H9 (cell line): Measurements from ENCODE around the gene SNX11. TPM values are rescaled to one million over a fixed set of nuclear protein-coding genes. Genes with fewer than 3 reads are reported as not detected.

Experiments
- DNase-seq: peaks from one replicate; pipeline ENCODE4 v3.0.0-alpha.2; 2017
- H2AFZ ChIP-seq: one replicate; pipeline ENCODE4 v1.6.1; 2013; ENCODE audit warnings: mild to moderate bottlenecking, low read length, control low read depth, moderate library complexity
- H2AK5ac ChIP-seq: 2 replicates; pipeline ENCODE4 v1.6.1; 2013; ENCODE audit warnings: low read length, control low read depth, mixed read lengths; ENCODE audit not compliant: insufficient read length
- H2BK120ac ChIP-seq: one replicate; pipeline ENCODE4 v1.6.1; 2013; ENCODE audit warnings: low read depth, mild to moderate bottlenecking, low read length, control low read depth, inconsistent platforms; ENCODE audit not compliant: poor library complexity, severe bottlenecking
- H2BK12ac ChIP-seq: 2 replicates; pipeline ENCODE4 v1.6.1; 2013; ENCODE audit warnings: low read length, control low read depth, mixed read lengths, low read depth; ENCODE audit not compliant: insufficient read length
- H2BK15ac ChIP-seq: 2 replicates; pipeline ENCODE4 v1.6.1; 2013; ENCODE audit warnings: low read depth, low read length, control low read depth
- H2BK20ac ChIP-seq: one replicate; pipeline ENCODE4 v1.6.1; 2013; ENCODE audit warnings: low read depth, mild to moderate bottlenecking, low read length, control low read depth, inconsistent platforms; ENCODE audit not compliant: poor library complexity, severe bottlenecking
- H2BK5ac ChIP-seq: 2 replicates; pipeline ENCODE4 v1.6.1; 2013; ENCODE audit warnings: low read length, control low read depth, mixed read lengths; ENCODE audit not compliant: insufficient read length
- H3K14ac ChIP-seq: 2 replicates; pipeline ENCODE4 v1.6.1; 2013; ENCODE audit warnings: low read length, control low read depth; ENCODE audit not compliant: insufficient read depth
- H3K18ac ChIP-seq: 2 replicates; pipeline ENCODE4 v1.6.1; 2013; ENCODE audit warnings: low read depth, mild to moderate bottlenecking, mixed read lengths, low read length, control low read depth; ENCODE audit not compliant: insufficient read length
- H3K23ac ChIP-seq: 2 replicates; pipeline ENCODE4 v1.6.1; 2013; ENCODE audit warnings: low read length, control low read depth, mixed read lengths, low read depth; ENCODE audit not compliant: insufficient read length
- H3K23me2 ChIP-seq: 2 replicates; pipeline ENCODE4 v1.6.1; 2013; ENCODE audit warnings: low read depth, mild to moderate bottlenecking, mixed read lengths, low read length, control low read depth; ENCODE audit not compliant: insufficient read length, poor library complexity, severe bottlenecking
- H3K27ac ChIP-seq: 2 replicates; pipeline ENCODE4 v1.5.1; 2013; ENCODE audit warnings: low read length, control low read depth, mixed read lengths, low read depth; ENCODE audit not compliant: insufficient read length
- H3K27me3 ChIP-seq: 2 replicates; pipeline ENCODE4 v1.6.1; 2013; ENCODE audit warnings: low read length, control low read depth, inconsistent platforms; ENCODE audit not compliant: insufficient read depth
- H3K4ac ChIP-seq: 2 replicates; pipeline ENCODE4 v1.6.1; 2013; ENCODE audit warnings: low read depth, mild to moderate bottlenecking, control low read depth, inconsistent platforms, low read length, moderate library complexity
- H3K4me1 ChIP-seq: 2 replicates; pipeline ENCODE4 v1.6.1; 2013; ENCODE audit warnings: low read length, control low read depth, inconsistent platforms; ENCODE audit not compliant: insufficient read depth
- H3K4me2 ChIP-seq: 2 replicates; pipeline ENCODE4 v1.6.1; 2013; ENCODE audit warnings: low read length, control low read depth, mixed read lengths; ENCODE audit not compliant: insufficient read length, insufficient read depth
- H3K56ac ChIP-seq: 2 replicates; pipeline ENCODE4 v1.6.1; 2013; ENCODE audit warnings: low read depth, mild to moderate bottlenecking, mixed read lengths, low read length, control low read depth; ENCODE audit not compliant: insufficient read length
- H3K79me1 ChIP-seq: 2 replicates; pipeline ENCODE4 v1.6.1; 2013; ENCODE audit warnings: low read depth, mild to moderate bottlenecking, moderate library complexity, low read length, control low read depth, inconsistent platforms; ENCODE audit not compliant: insufficient read depth, poor library complexity, severe bottlenecking
- H3K79me2 ChIP-seq: 2 replicates; pipeline ENCODE4 v1.6.1; 2013; ENCODE audit warnings: low read length, control low read depth, inconsistent platforms; ENCODE audit not compliant: insufficient read depth
- H3K9ac ChIP-seq: 2 replicates; pipeline ENCODE4 v1.6.1; 2013; ENCODE audit warnings: low read length, control low read depth, mixed read lengths; ENCODE audit not compliant: insufficient read length; ENCODE audit errors: extremely low read depth
- H3K9me3 ChIP-seq: one replicate; pipeline ENCODE4 v1.6.1; 2013; ENCODE audit warnings: low read depth, low read length, inconsistent platforms; ENCODE audit not compliant: control insufficient read depth
- H3T11ph ChIP-seq: one replicate; pipeline ENCODE4 v1.6.1; 2013; ENCODE audit warnings: mild to moderate bottlenecking, low read length, control low read depth, inconsistent platforms
- H4K20me1 ChIP-seq: one replicate; pipeline ENCODE4 v1.6.1; 2013; ENCODE audit not compliant: control insufficient read depth, insufficient read length, insufficient read depth
- H4K5ac ChIP-seq: 2 replicates; pipeline ENCODE4 v1.6.1; 2013; ENCODE audit warnings: low read depth, mild to moderate bottlenecking, mixed read lengths, low read length, control low read depth; ENCODE audit not compliant: insufficient read length
- H4K8ac ChIP-seq: replicated peaks from 2 replicates; pipeline ENCODE4 v1.6.1; 2013; ENCODE audit warnings: low read length, control low read depth, mixed read lengths, low read depth; ENCODE audit not compliant: insufficient read length
- H4K91ac ChIP-seq: 2 replicates; pipeline ENCODE4 v1.6.1; 2013; ENCODE audit warnings: low read depth, mild to moderate bottlenecking, moderate library complexity, mixed read lengths, low read length, control low read depth; ENCODE audit not compliant: insufficient read length
- H3K27ac Mint-ChIP-seq, 3 experiments: 2 replicates in 2 of 3; 3 replicates in 1 of 3; pipeline ENCODE4 v1.8.0; 2020 to 2021; ENCODE audit warnings: mixed read lengths in 3 of 3, mild to moderate bottlenecking in 1 of 3, moderate library complexity in 1 of 3
- H3K27me3 Mint-ChIP-seq: 2 replicates; pipeline ENCODE4 v1.8.0; 2021; ENCODE audit warnings: low read depth, mild to moderate bottlenecking, moderate library complexity, mixed read lengths
- H3K36me3 Mint-ChIP-seq, 3 experiments: 2 replicates in 2 of 3; 3 replicates in 1 of 3; pipeline ENCODE4 v1.8.0; 2020 to 2021; ENCODE audit warnings: low read depth in 3 of 3, mixed read lengths in 3 of 3; ENCODE audit not compliant: insufficient read depth in 1 of 3
- H3K4me1 Mint-ChIP-seq, 2 experiments: 2 replicates each; pipeline ENCODE4 v1.8.0; 2020; ENCODE audit warnings: mixed read lengths in 2 of 2
- H3K4me3 Mint-ChIP-seq, 2 experiments: 2 replicates in 1 of 2; 3 replicates in 1 of 2; pipeline ENCODE4 v1.8.0; 2020 to 2021; ENCODE audit warnings: mild to moderate bottlenecking in 2 of 2, mixed read lengths in 2 of 2, moderate library complexity in 1 of 2
- H3K9me3 Mint-ChIP-seq, 2 experiments: 2 replicates in 1 of 2; 3 replicates in 1 of 2; pipeline ENCODE4 v1.8.0; 2020; ENCODE audit warnings: mild to moderate bottlenecking in 2 of 2, mixed read lengths in 2 of 2, moderate library complexity in 1 of 2
- WGBS: extraction: QIAGEN DNeasy Blood & Tissue Kit; methylation state at CpG from one replicate; pipeline ENCODE4 v1.1.7; 2013; ENCODE audit warnings: missing lambda C conversion rate, low lambda C conversion rate, mixed read lengths; ENCODE audit not compliant: insufficient read length; ENCODE audit errors: extremely low coverage; 5-methylcytosine and 5-hydroxymethylcytosine counted together
- total RNA-seq: library from RNA; stranded (reverse); gene quantifications from 2 replicates; pipeline ENCODE4 v1.2.1, GENCODE V29; 2021
- TF ChIP-seq, protein P1 (sequence below): fragments of 200-600 bp; sonication (generic); conservative IDR thresholded peaks from 3 replicates; pipeline ENCODE4 v1.8.0; 2021; ENCODE audit warnings: antibody characterized with exemption, mild to moderate bottlenecking

Gene SNX11
- total RNA-seq, 1 experiment from 2014 or later: 20.0 TPM

DNA sequence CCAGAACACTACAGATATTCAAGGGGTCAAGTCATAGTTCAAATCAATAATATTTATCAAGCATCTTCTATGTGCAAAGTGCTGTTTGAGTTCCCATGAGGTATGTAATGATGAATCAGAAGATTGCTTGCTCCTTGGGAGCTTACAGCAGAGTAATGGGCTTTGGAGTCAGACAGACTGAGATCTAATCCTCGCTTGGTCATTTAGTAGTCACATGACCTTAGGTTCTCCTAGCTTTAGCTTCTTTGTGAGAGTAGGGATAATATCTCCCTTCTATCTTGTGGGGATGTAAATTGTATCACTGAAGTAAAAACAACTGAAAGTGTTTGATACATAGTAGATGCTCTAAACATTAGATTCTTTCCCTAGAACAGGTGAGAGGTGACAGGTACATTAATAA, 30.1 kb downstream of the SNX11 start:
- H3K4me1 ChIP-seq: no peaks in the 10 kb centered on the region
- H2AK5ac ChIP-seq: no peak overlapping the region
- no peak overlapping the region for H3K56ac ChIP-seq
- no peak overlapping the region for H3K27ac ChIP-seq
- H3K9ac ChIP-seq: no peak overlapping the region
- H3K27ac Mint-ChIP-seq: no peak overlapping the region; a peak in 1 of 7 replicates
- H4K8ac ChIP-seq: no peak overlapping the region
- no peak overlapping the region for H3K18ac ChIP-seq
- peaks cover 0 to 2% of the 10 kb centered on the region in 2 experiments; a peak in 2 of 4 replicates for H3K4me1 Mint-ChIP-seq
- no peak overlapping the region for H2BK15ac ChIP-seq
- TF ChIP-seq, protein P1, sequence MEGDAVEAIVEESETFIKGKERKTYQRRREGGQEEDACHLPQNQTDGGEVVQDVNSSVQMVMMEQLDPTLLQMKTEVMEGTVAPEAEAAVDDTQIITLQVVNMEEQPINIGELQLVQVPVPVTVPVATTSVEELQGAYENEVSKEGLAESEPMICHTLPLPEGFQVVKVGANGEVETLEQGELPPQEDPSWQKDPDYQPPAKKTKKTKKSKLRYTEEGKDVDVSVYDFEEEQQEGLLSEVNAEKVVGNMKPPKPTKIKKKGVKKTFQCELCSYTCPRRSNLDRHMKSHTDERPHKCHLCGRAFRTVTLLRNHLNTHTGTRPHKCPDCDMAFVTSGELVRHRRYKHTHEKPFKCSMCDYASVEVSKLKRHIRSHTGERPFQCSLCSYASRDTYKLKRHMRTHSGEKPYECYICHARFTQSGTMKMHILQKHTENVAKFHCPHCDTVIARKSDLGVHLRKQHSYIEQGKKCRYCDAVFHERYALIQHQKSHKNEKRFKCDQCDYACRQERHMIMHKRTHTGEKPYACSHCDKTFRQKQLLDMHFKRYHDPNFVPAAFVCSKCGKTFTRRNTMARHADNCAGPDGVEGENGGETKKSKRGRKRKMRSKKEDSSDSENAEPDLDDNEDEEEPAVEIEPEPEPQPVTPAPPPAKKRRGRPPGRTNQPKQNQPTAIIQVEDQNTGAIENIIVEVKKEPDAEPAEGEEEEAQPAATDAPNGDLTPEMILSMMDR: no peak
- H3K27me3 Mint-ChIP-seq: peaks cover 11% of the 10 kb centered on the region
- WGBS: no CpG with 5 or more reads among the region's 1 CpG
- H4K20me1 ChIP-seq: no peaks in the 10 kb centered on the region
- no peak overlapping the region for H3K4me3 Mint-ChIP-seq
- no peak for DNase-seq
- no peaks in the 10 kb centered on the region for H3K23me2 ChIP-seq
- no peak overlapping the region for H2BK5ac ChIP-seq
- H3K14ac ChIP-seq: no peak overlapping the region
- no peaks in the 10 kb centered on the region for H3K36me3 Mint-ChIP-seq
- H4K91ac ChIP-seq: no peak overlapping the region
- H4K5ac ChIP-seq: no peak overlapping the region
- no peak overlapping the region for H2BK12ac ChIP-seq
- no peaks in the 10 kb centered on the region for H3K27me3 ChIP-seq
- no peaks in the 10 kb centered on the region for H3K9me3 Mint-ChIP-seq
- H2BK120ac ChIP-seq: no peak overlapping the region
- no peak overlapping the region for H3T11ph ChIP-seq
- H2AFZ ChIP-seq: no peak overlapping the region
- H3K79me2 ChIP-seq: no peaks in the 10 kb centered on the region
- H3K4ac ChIP-seq: no peak overlapping the region
- no peak overlapping the region for H2BK20ac ChIP-seq
- H3K4me2 ChIP-seq: no peak overlapping the region
- no peaks in the 10 kb centered on the region for H3K79me1 ChIP-seq
- no peak overlapping the region for H3K23ac ChIP-seq
- H3K9me3 ChIP-seq: no peaks in the 10 kb centered on the region
